Glutamatergic neuron (in vitro differentiated cells): ENCODE measurements around the gene TP53I13. TPM values are rescaled to one million over a fixed set of nuclear protein-coding genes. Genes with fewer than 3 reads are reported as not detected.
A peak's percentile ranks its signal among the peaks of the same experiment; 100 is the strongest.

ENCODE experiments used
- DNase-seq: peaks from one replicate; pipeline ENCODE4 v3.0.0; 2022
- H3K27ac Mint-ChIP-seq: one replicate; pipeline ENCODE4 v1.8.0; 2020; ENCODE audit warnings: mild to moderate bottlenecking, mixed read lengths, inconsistent platforms; ENCODE audit not compliant: unreplicated experiment
- H3K27me3 Mint-ChIP-seq: one replicate; pipeline ENCODE4 v1.8.0; 2020; ENCODE audit warnings: mild to moderate bottlenecking, moderate library complexity, mixed read lengths, inconsistent platforms; ENCODE audit not compliant: unreplicated experiment
- H3K36me3 Mint-ChIP-seq: one replicate; pipeline ENCODE4 v1.8.0; 2020; ENCODE audit warnings: mild to moderate bottlenecking, mixed read lengths, inconsistent platforms; ENCODE audit not compliant: unreplicated experiment
- H3K4me1 Mint-ChIP-seq: one replicate; pipeline ENCODE4 v1.8.0; 2020; ENCODE audit warnings: mild to moderate bottlenecking, low read depth, mixed read lengths, inconsistent platforms; ENCODE audit not compliant: unreplicated experiment
- H3K4me3 Mint-ChIP-seq: one replicate; pipeline ENCODE4 v1.8.0; 2020; ENCODE audit warnings: mild to moderate bottlenecking, mixed read lengths, inconsistent platforms; ENCODE audit not compliant: unreplicated experiment
- H3K9me3 Mint-ChIP-seq: one replicate; pipeline ENCODE4 v1.8.0; 2020; ENCODE audit warnings: mild to moderate bottlenecking, moderate library complexity, mixed read lengths, inconsistent platforms; ENCODE audit not compliant: unreplicated experiment
- CTCF ChIP-seq: fragments of 200-600 bp; sonication (generic); IDR thresholded peaks from one replicate; pipeline ENCODE4 v1.5.0; 2021; ENCODE audit not compliant: partially characterized antibody, unreplicated experiment
- total RNA-seq: library from RNA; stranded (reverse); fragmentation: NEBNext Ultra II Directional; extraction: Animal tissue kit (Norgen Biotek cat#: 25700); gene quantifications from one replicate; pipeline ENCODE4 v1.2.1, GENCODE V29; 2021; ENCODE audit not compliant: unreplicated experiment

Gene TP53I13
- total RNA-seq, 1 donor from 2014 or later: 14.3 TPM

- no peak for DNase-seq
- H3K27me3 Mint-ChIP-seq: peaks cover 17% of the 10 kb centered on the region
- TF ChIP-seq CTCF: no peak
- no peaks in the 10 kb centered on the region for H3K9me3 Mint-ChIP-seq
- H3K27ac Mint-ChIP-seq: no peak overlapping the region
- H3K4me1 Mint-ChIP-seq: peaks cover 5% of the 10 kb centered on the region
- no peaks in the 10 kb centered on the region for H3K36me3 Mint-ChIP-seq
- no peak overlapping the region for H3K4me3 Mint-ChIP-seq
Observed at GRCh38 chr17:29573558-29573869, 5.0 kb downstream of the TP53I13 start.

- no peak for TF ChIP-seq CTCF
- H3K4me3 Mint-ChIP-seq: no peak overlapping the region
- H3K4me1 Mint-ChIP-seq: peaks cover 4% of the 10 kb centered on the region
- H3K27ac Mint-ChIP-seq: no peak overlapping the region
- no peaks in the 10 kb centered on the region for H3K36me3 Mint-ChIP-seq
- H3K9me3 Mint-ChIP-seq: no peaks in the 10 kb centered on the region
- peaks cover 15% of the 10 kb centered on the region for H3K27me3 Mint-ChIP-seq
- DNase-seq: peak; percentile 9
Observed at GRCh38 chr17:29573871-29574731, 5.6 kb downstream of the TP53I13 start.

- Mint-ChIP-seq H3K9me3 (no peaks in the 10 kb centered on the region), H3K4me3 (no peak overlapping the region), H3K27me3 (peaks cover 16% of the 10 kb centered on the region), H3K27ac (no peak overlapping the region), H3K36me3 (no peaks in the 10 kb centered on the region), H3K4me1 (no peaks in the 10 kb centered on the region)
- peak; percentile 16 for DNase-seq
- TF ChIP-seq CTCF: no peak
Observed at GRCh38 chr17:29574732-29575510, 6.4 kb downstream of the TP53I13 start.

- TF ChIP-seq CTCF: no peak
- H3K9me3 Mint-ChIP-seq: no peaks in the 10 kb centered on the region
- peaks cover 18% of the 10 kb centered on the region for H3K27me3 Mint-ChIP-seq
- H3K4me3 Mint-ChIP-seq: no peak overlapping the region
- H3K27ac Mint-ChIP-seq: no peak overlapping the region
- no peaks in the 10 kb centered on the region for H3K36me3 Mint-ChIP-seq
- peaks cover 1% of the 10 kb centered on the region for H3K4me1 Mint-ChIP-seq
- no peak for DNase-seq
Observed at GRCh38 chr17:29575511-29576213, 7.2 kb downstream of the TP53I13 start.
